ENCODE results near the gene LIPJ. TPM values are rescaled to one million over a fixed set of nuclear protein-coding genes. Genes with fewer than 3 reads are reported as not detected.

LIPJ gene
- under 1 TPM in 3 of 5 donors, not detected in 2; 0.09 to 0.21 (median 0.16) TPM for total RNA-seq
- total RNA-seq (2013) = 0.33 TPM
- total RNA-seq = 0 to 0.68 (median 0.16) reads per million in 29 experiments

GRCh38 chr10:88586462-88586861, at the start of gene LIPJ:
TSS of gene LIPJ (plus strand) at chr10:88586762. CDS start at chr10:88590688, 3,926 bp downstream.
- 100% methylated on average over 2 of the region's 2 CpGs for WGBS (ENCODE audit: insufficient coverage)
- H3K4me3 Mint-ChIP-seq = no peak within 1 kb of the TSS
- peaks cover 0 to 5% (median 0%) of the 10 kb centered on the region in 3 donors for H3K9me3 Mint-ChIP-seq
- no peak for ATAC-seq (replicated peaks in 1 of 4)
- H3K36me3 ChIP-seq (ENCODE audit: control insufficient read depth in 2 of 2, extremely low read depth in 1 of 2, insufficient read depth in 1 of 2, low read length in 1 of 2) = no peaks in the 10 kb centered on the region
- no peak within 1 kb of the TSS for H3K27ac Mint-ChIP-seq
- DNase-seq = no peak
- H3K4me1 ChIP-seq (ENCODE audit: control insufficient read depth in 1 of 2, extremely low read depth in 1 of 2, insufficient read depth in 2 of 2, low read length in 2 of 2) = peaks cover 5 to 12% of the 10 kb centered on the region in 2 experiments
- H3K36me3 Mint-ChIP-seq = no peaks in the 10 kb centered on the region
- no peak within 1 kb of the TSS for H3K27ac ChIP-seq (ENCODE audit: low read length)
- H3K4me1 Mint-ChIP-seq = peaks cover 8 to 16% (median 11%) of the 10 kb centered on the region in 3 donors
- ChIA-PET POLR2A (no interaction called here), CTCF (interaction anchor here in 1 of 2 donors (0.9 kb wide), 1 partner anchor 10 kb away, joined by 4 read pairs; no protein-coding TSS in a partner anchor)
- H3K27me3 ChIP-seq (replicated peaks in 1 of 2; ENCODE audit: control insufficient read depth in 2 of 2, extremely low read depth in 1 of 2, insufficient read depth in 2 of 2, low read length in 1 of 2) = peaks cover 0 to 3% of the 10 kb centered on the region in 2 experiments
- H3K4me3 ChIP-seq (ENCODE audit: control insufficient read depth in 1 of 2, extremely low read depth in 1 of 2, low read length in 1 of 2) = no peak within 1 kb of the TSS
- peaks cover 0 to 3% of the 10 kb centered on the region in 2 donors for H3K27me3 Mint-ChIP-seq
- no peaks in the 10 kb centered on the region for H3K9me3 ChIP-seq

DNA sequence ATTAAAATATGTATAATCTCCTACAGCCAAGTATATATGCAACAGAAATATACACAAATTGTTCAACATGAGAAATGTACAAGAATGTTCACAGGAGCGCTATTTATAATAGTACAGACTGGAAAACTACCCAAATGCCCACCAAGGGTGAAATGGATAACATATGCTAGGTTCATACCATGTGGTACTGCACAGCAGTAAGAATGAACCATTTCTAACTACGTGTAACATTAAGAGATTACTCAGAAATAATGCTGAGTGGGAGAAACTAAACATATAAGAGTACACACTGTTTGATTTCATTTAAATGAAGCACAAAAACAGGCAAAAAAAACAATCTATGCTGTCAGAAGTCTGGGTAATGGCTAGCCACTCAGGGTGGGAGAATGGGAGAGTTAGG, 49.2 kb upstream of the LIPJ start:
- WGBS (ENCODE audit: insufficient coverage) = no CpG with 5 or more reads among the region's 2 CpGs
- no peaks in the 10 kb centered on the region for H3K9me3 ChIP-seq
- CTCF ChIA-PET = interaction anchor here in 1 of 2 donors (0.6 kb wide), 1 partner anchor 22 kb away, joined by 3 read pairs; no protein-coding TSS in a partner anchor
- H3K27ac ChIP-seq (ENCODE audit: low read length) = no peak overlapping the region
- no peaks in the 10 kb centered on the region for H3K36me3 ChIP-seq (ENCODE audit: control insufficient read depth in 2 of 2, extremely low read depth in 1 of 2, insufficient read depth in 1 of 2, low read length in 1 of 2)
- no peak overlapping the region for H3K4me3 ChIP-seq (ENCODE audit: control insufficient read depth in 1 of 2, extremely low read depth in 1 of 2, low read length in 1 of 2)
- Mint-ChIP-seq H3K4me1 (no peaks in the 10 kb centered on the region), H3K9me3 (no peaks in the 10 kb centered on the region), H3K4me3 (no peak overlapping the region), H3K27ac (no peak overlapping the region), H3K27me3 (peaks cover 0 to 3% of the 10 kb centered on the region in 2 donors), H3K36me3 (no peaks in the 10 kb centered on the region)
- POLR2A ChIA-PET = no interaction called here
- H3K4me1 ChIP-seq (ENCODE audit: control insufficient read depth in 1 of 2, extremely low read depth in 1 of 2, insufficient read depth in 2 of 2, low read length in 2 of 2) = no peaks in the 10 kb centered on the region
- H3K27me3 ChIP-seq (replicated peaks in 1 of 2; ENCODE audit: control insufficient read depth in 2 of 2, extremely low read depth in 1 of 2, insufficient read depth in 2 of 2, low read length in 1 of 2) = no peaks in the 10 kb centered on the region
- ATAC-seq (replicated peaks in 1 of 4) (no peak), DNase-seq (no peak)

DNA sequence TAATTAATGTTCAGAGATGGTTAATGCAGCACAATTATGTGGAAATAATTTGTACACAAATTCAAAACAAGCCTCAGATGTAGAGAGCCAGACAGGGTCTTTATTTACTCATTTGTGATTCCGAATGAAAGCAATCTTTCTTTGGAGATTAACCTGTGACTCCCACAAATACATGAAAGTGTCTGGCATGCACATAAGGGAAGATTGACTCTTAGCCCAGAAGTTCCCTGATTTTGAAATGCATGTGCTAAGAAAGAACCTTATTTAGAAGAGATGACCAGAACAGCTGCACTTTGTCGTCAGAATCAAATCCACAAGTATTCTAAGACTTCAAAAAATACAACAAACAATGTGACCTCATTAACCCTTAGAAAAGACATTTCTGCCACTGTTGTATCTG, 48.5 kb upstream of the LIPJ start:
- Mint-ChIP-seq H3K36me3 (no peaks in the 10 kb centered on the region), H3K27ac (no peak overlapping the region), H3K9me3 (no peaks in the 10 kb centered on the region), H3K4me3 (no peak overlapping the region), H3K4me1 (no peaks in the 10 kb centered on the region), H3K27me3 (peaks cover 0 to 3% of the 10 kb centered on the region in 2 donors)
- no CpG with 5 or more reads among the region's 2 CpGs for WGBS (ENCODE audit: insufficient coverage)
- CTCF ChIA-PET = no interaction called here
- H3K9me3 ChIP-seq = no peaks in the 10 kb centered on the region
- DNase-seq (no peak), ATAC-seq (replicated peaks in 1 of 4) (no peak)
- no peak overlapping the region for H3K4me3 ChIP-seq (ENCODE audit: control insufficient read depth in 1 of 2, extremely low read depth in 1 of 2, low read length in 1 of 2)
- POLR2A ChIA-PET = no interaction called here
- H3K36me3 ChIP-seq (ENCODE audit: control insufficient read depth in 2 of 2, extremely low read depth in 1 of 2, insufficient read depth in 1 of 2, low read length in 1 of 2) = peaks cover 0 to 2% of the 10 kb centered on the region in 2 donors
- H3K27me3 ChIP-seq (replicated peaks in 1 of 2; ENCODE audit: control insufficient read depth in 2 of 2, extremely low read depth in 1 of 2, insufficient read depth in 2 of 2, low read length in 1 of 2) = no peaks in the 10 kb centered on the region
- no peaks in the 10 kb centered on the region for H3K4me1 ChIP-seq (ENCODE audit: control insufficient read depth in 1 of 2, extremely low read depth in 1 of 2, insufficient read depth in 2 of 2, low read length in 2 of 2)
- H3K27ac ChIP-seq (ENCODE audit: low read length) = no peak overlapping the region

DNA sequence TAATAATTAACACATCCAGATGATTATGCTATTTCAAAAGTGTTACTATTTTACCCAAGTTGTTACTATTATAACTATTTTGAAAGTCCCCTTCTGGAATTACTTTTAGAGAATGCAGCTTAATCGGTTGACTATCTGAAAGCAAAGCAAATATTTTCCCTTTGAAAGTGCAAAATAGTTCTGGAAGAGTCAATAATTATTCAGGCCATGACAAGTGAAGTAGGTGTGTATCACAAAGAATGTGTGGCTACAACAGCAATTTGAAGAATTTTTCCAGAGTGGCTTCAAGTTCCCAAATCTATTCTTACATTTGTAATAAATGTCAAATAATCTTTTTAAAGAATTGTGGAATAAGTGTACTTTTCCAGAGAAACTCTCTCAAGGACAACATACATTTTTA, 46.2 kb upstream of the LIPJ start:
- Histone ChIP-seq H3K4me3 (ENCODE audit: control insufficient read depth in 1 of 2, extremely low read depth in 1 of 2, low read length in 1 of 2) (no peak overlapping the region), H3K36me3 (ENCODE audit: control insufficient read depth in 2 of 2, extremely low read depth in 1 of 2, insufficient read depth in 1 of 2, low read length in 1 of 2) (peaks cover 0 to 3% of the 10 kb centered on the region in 2 donors), H3K4me1 (ENCODE audit: control insufficient read depth in 1 of 2, extremely low read depth in 1 of 2, insufficient read depth in 2 of 2, low read length in 2 of 2) (no peaks in the 10 kb centered on the region), H3K27ac (ENCODE audit: low read length) (no peak overlapping the region), H3K27me3 (replicated peaks in 1 of 2; ENCODE audit: control insufficient read depth in 2 of 2, extremely low read depth in 1 of 2, insufficient read depth in 2 of 2, low read length in 1 of 2) (no peaks in the 10 kb centered on the region), H3K9me3 (no peaks in the 10 kb centered on the region)
- no CpG with 5 or more reads among the region's 1 CpG for WGBS (ENCODE audit: insufficient coverage)
- H3K4me1 Mint-ChIP-seq = no peaks in the 10 kb centered on the region
- H3K27me3 Mint-ChIP-seq = no peaks in the 10 kb centered on the region
- CTCF ChIA-PET = no interaction called here
- DNase-seq (no peak), ATAC-seq (replicated peaks in 1 of 4) (no peak)
- no peaks in the 10 kb centered on the region for H3K9me3 Mint-ChIP-seq
- no peak overlapping the region for H3K27ac Mint-ChIP-seq
- H3K4me3 Mint-ChIP-seq = no peak overlapping the region
- POLR2A ChIA-PET = no interaction called here
- H3K36me3 Mint-ChIP-seq = no peaks in the 10 kb centered on the region

DNA sequence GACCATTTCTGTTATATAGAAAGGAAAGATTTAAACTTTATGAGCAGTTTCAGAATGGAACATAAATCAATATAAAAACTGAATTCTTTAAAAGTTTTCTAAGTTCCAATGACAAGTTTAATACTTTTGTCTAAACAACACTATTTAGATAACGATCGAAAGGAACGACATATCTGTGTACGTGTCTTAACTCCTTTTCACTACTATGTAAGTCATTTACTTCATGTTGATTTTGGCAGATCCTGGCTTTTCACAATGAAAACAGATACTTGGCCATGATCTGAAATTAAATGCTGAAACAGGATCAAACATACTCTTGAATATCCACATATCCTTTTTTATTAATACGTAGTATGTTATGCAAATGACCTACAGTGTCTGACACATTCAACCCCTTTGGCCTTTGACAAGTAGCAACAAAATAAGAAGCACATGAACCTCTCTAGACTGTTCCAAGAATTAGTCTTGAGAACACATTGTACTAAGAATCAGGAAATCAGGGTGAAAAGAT, 45.4 kb upstream of the LIPJ start:
- Mint-ChIP-seq H3K9me3 (no peaks in the 10 kb centered on the region), H3K4me3 (no peak overlapping the region), H3K27me3 (no peaks in the 10 kb centered on the region), H3K4me1 (no peaks in the 10 kb centered on the region), H3K36me3 (no peaks in the 10 kb centered on the region), H3K27ac (no peak overlapping the region)
- 100% methylated on average over 2 of the region's 5 CpGs for WGBS (ENCODE audit: insufficient coverage)
- Histone ChIP-seq H3K9me3 (no peaks in the 10 kb centered on the region), H3K36me3 (ENCODE audit: control insufficient read depth in 2 of 2, extremely low read depth in 1 of 2, insufficient read depth in 1 of 2, low read length in 1 of 2) (peaks cover 0 to 3% of the 10 kb centered on the region in 2 donors), H3K4me3 (ENCODE audit: control insufficient read depth in 1 of 2, extremely low read depth in 1 of 2, low read length in 1 of 2) (no peak overlapping the region), H3K27me3 (replicated peaks in 1 of 2; ENCODE audit: control insufficient read depth in 2 of 2, extremely low read depth in 1 of 2, insufficient read depth in 2 of 2, low read length in 1 of 2) (no peaks in the 10 kb centered on the region), H3K4me1 (ENCODE audit: control insufficient read depth in 1 of 2, extremely low read depth in 1 of 2, insufficient read depth in 2 of 2, low read length in 2 of 2) (no peaks in the 10 kb centered on the region), H3K27ac (ENCODE audit: low read length) (no peak overlapping the region)
- DNase-seq (no peak), ATAC-seq (replicated peaks in 1 of 4) (no peak)
- CTCF ChIA-PET = no interaction called here
- POLR2A ChIA-PET = no interaction called here

GRCh38 chr10:88542522-88542921, 44.0 kb upstream of the LIPJ start:
- CTCF ChIA-PET = no interaction called here
- no peak overlapping the region for H3K4me3 ChIP-seq (ENCODE audit: control insufficient read depth in 1 of 2, extremely low read depth in 1 of 2, low read length in 1 of 2)
- Mint-ChIP-seq H3K4me1 (no peaks in the 10 kb centered on the region), H3K4me3 (no peak overlapping the region), H3K27me3 (no peaks in the 10 kb centered on the region), H3K36me3 (no peaks in the 10 kb centered on the region), H3K27ac (no peak overlapping the region), H3K9me3 (no peaks in the 10 kb centered on the region)
- no peaks in the 10 kb centered on the region for H3K27me3 ChIP-seq (replicated peaks in 1 of 2; ENCODE audit: control insufficient read depth in 2 of 2, extremely low read depth in 1 of 2, insufficient read depth in 2 of 2, low read length in 1 of 2)
- 72% methylated on average over 2 of the region's 4 CpGs for WGBS (ENCODE audit: insufficient coverage)
- ATAC-seq (replicated peaks in 1 of 4) = no peak
- no peaks in the 10 kb centered on the region for H3K9me3 ChIP-seq
- POLR2A ChIA-PET = no interaction called here
- H3K27ac ChIP-seq (ENCODE audit: low read length) = no peak overlapping the region
- H3K4me1 ChIP-seq (ENCODE audit: control insufficient read depth in 1 of 2, extremely low read depth in 1 of 2, insufficient read depth in 2 of 2, low read length in 2 of 2) = no peaks in the 10 kb centered on the region
- peaks cover 0 to 3% of the 10 kb centered on the region in 2 donors for H3K36me3 ChIP-seq (ENCODE audit: control insufficient read depth in 2 of 2, extremely low read depth in 1 of 2, insufficient read depth in 1 of 2, low read length in 1 of 2)
- no peak for DNase-seq

All from T-cell (primary cell).